HCT116 (cell line): ENCODE results near the gene ANAPC4. TPM values are rescaled to one million over a fixed set of nuclear protein-coding genes. Genes with fewer than 3 reads are reported as not detected.

Experiments
- ATAC-seq: fragments of 200-7000 bp; cut with Tn5 transposase; 2 replicates; pipeline ENCODE4 v1.9.1; 2020; ENCODE audit warnings: mild to moderate bottlenecking, moderate library complexity
- BruUV-seq: library from RNA; stranded (reverse); fragments of 400-500 nt; replicated peaks from 2 replicates; lab custom pipeline; 2021; lab: Mats Ljungman, UMichigan
- CTCF ChIA-PET: fragments of 300-600 bp; sonication (Branson Sonifier 250); formaldehyde crosslinking; loops from one replicate; lab custom pipeline; 2021; ENCODE audit warnings: antibody characterized with exemption; lab: Charles Lee
- POLR2A ChIA-PET: fragments of 300-600, 350-600 bp; sonication (Branson Sonifier 250); formaldehyde crosslinking; loops from one replicate; lab custom pipeline; 2021; ENCODE audit warnings: antibody characterized with exemption; lab: Charles Lee
- RAD21 ChIA-PET, 2 experiments: fragments of 300-600 bp; sonication (Branson Sonifier 250); formaldehyde crosslinking; loops; one replicate each; lab custom pipeline; 2023; ENCODE audit warnings: low total read pairs in 2 of 2; ENCODE audit not compliant: uncharacterized antibody in 2 of 2, unreplicated experiment in 2 of 2, low non-redundant PET in 1 of 2; lab: Charles Lee
- DNase-seq: peaks from one replicate; pipeline ENCODE4 v3.0.0-alpha.2; 2010; ENCODE audit warnings: low read depth, low spot score
- H2AFZ ChIP-seq: fragments of 200-600 bp; shearing (Covaris generic), sonication (generic); 2 replicates; pipeline ENCODE4 v1.6.1; 2017; ENCODE audit warnings: low read depth, mixed run types, mixed read lengths, antibody characterized with exemption, low read length; ENCODE audit not compliant: poor library complexity, severe bottlenecking
- H3K27ac ChIP-seq: 2 replicates; pipeline ENCODE4 v1.5.1; 2012; ENCODE audit warnings: low read depth, low read length
- H3K27me3 ChIP-seq: fragments of 200-600 bp; sonication (generic); 2 replicates; pipeline ENCODE4 v1.6.1; 2016; ENCODE audit warnings: mixed run types, low read length, mixed read lengths; ENCODE audit not compliant: insufficient read depth
- H3K36me3 ChIP-seq, 2 experiments: fragments of 200-500 bp in 1 of 2; fragments of 200-600 bp in 1 of 2; sonication (Bioruptor generic) in 1 of 2; sonication (generic) in 1 of 2; 2 replicates each; pipeline versions ENCODE4 v1.5.1 to v1.6.1; 2014 to 2016; ENCODE audit warnings: low read length in 2 of 2, inconsistent platforms in 1 of 2, mixed read lengths in 1 of 2, mixed run types in 1 of 2; ENCODE audit not compliant: insufficient read depth in 2 of 2, control insufficient read depth in 1 of 2
- H3K4me1 ChIP-seq, 2 experiments: fragments of 200-600 bp in 1 of 2; sonication (generic) in 1 of 2; 2 replicates each; pipeline versions ENCODE4 v1.5.1 to v1.6.1; 2012 to 2017; ENCODE audit warnings: low read length in 2 of 2, inconsistent platforms in 1 of 2, mild to moderate bottlenecking in 1 of 2, mixed read lengths in 1 of 2, mixed run types in 1 of 2, moderate library complexity in 1 of 2; ENCODE audit not compliant: insufficient read depth in 2 of 2, control insufficient read depth in 1 of 2
- H3K4me2 ChIP-seq: fragments of 200-600 bp; sonication (generic); 2 replicates; pipeline ENCODE4 v1.6.1; 2017; ENCODE audit warnings: mixed run types, low read length, mixed read lengths
- H3K4me3 ChIP-seq, 2 experiments: fragments of 200-600 bp in 1 of 2; sonication (generic) in 1 of 2; replicated peaks in 1 of 2; 2 replicates each; pipeline ENCODE4 v1.5.1; 2011 to 2016; ENCODE audit warnings: low read length in 2 of 2, control low read depth in 1 of 2, low read depth in 1 of 2, mild to moderate bottlenecking in 1 of 2, mixed read lengths in 1 of 2, mixed run types in 1 of 2
- H3K79me2 ChIP-seq: fragments of 200-600 bp; sonication (generic); 2 replicates; pipeline ENCODE4 v1.6.1; 2017; ENCODE audit warnings: mild to moderate bottlenecking, mixed run types, low read length, moderate library complexity, mixed read lengths; ENCODE audit not compliant: insufficient read depth
- H3K9ac ChIP-seq: fragments of 200-600 bp; sonication (generic); 2 replicates; pipeline ENCODE4 v1.6.1; 2016; ENCODE audit warnings: low read length, mixed read lengths
- H3K9me2 ChIP-seq: fragments of 200-600 bp; sonication (generic), shearing (Covaris generic); 2 replicates; pipeline ENCODE4 v1.6.1; 2017; ENCODE audit warnings: mixed run types, mild to moderate bottlenecking, moderate library complexity; ENCODE audit not compliant: insufficient read depth
- H3K9me3 ChIP-seq, 2 experiments: fragments of 200-500 bp in 1 of 2; fragments of 200-600 bp in 1 of 2; sonication (Bioruptor generic) in 1 of 2; sonication (generic) in 1 of 2; 2 replicates each; pipeline ENCODE4 v1.6.1; 2014 to 2017; ENCODE audit warnings: low read length in 2 of 2, mixed read lengths in 2 of 2, inconsistent platforms in 1 of 2, low read depth in 1 of 2, mild to moderate bottlenecking in 1 of 2, mixed run types in 1 of 2, moderate library complexity in 1 of 2; ENCODE audit not compliant: control insufficient read depth in 1 of 2, insufficient read depth in 1 of 2
- H4K20me1 ChIP-seq: fragments of 200-600 bp; sonication (generic), shearing (Covaris generic); 2 replicates; pipeline ENCODE4 v1.6.1; 2017; ENCODE audit warnings: mixed run types, mild to moderate bottlenecking, moderate library complexity; ENCODE audit not compliant: insufficient read depth
- CEBPB ChIP-seq: IDR thresholded peaks from 2 replicates; pipeline ENCODE4 v1.6.1; 2012; ENCODE audit warnings: low read depth
- EGR1 ChIP-seq: IDR thresholded peaks from 2 replicates; pipeline ENCODE4 v1.6.1; 2012; ENCODE audit warnings: low read depth
- ELF1 ChIP-seq: IDR thresholded peaks from 2 replicates; pipeline ENCODE4 v1.6.1; 2012; ENCODE audit warnings: low read depth, borderline replicate concordance
- EZH2phosphoT487 ChIP-seq: fragments of 200-600 bp; IDR thresholded peaks from 2 replicates; pipeline ENCODE4 v1.6.1; 2018; ENCODE audit warnings: antibody characterized with exemption, borderline replicate concordance
- JUND ChIP-seq: IDR thresholded peaks from 2 replicates; pipeline ENCODE4 v1.6.1; 2012
- POLR2A ChIP-seq: IDR thresholded peaks from 2 replicates; pipeline ENCODE4 v1.7.0; 2011; ENCODE audit warnings: borderline replicate concordance; ENCODE audit not compliant: insufficient read depth, insufficient read length; ENCODE audit errors: extremely low read depth
- POLR2AphosphoS5 ChIP-seq: IDR thresholded peaks from 2 replicates; pipeline ENCODE4 v1.6.1; 2011; ENCODE audit warnings: mild to moderate bottlenecking, low read depth, low read length, moderate library complexity
- RAD21 ChIP-seq: IDR thresholded peaks from 2 replicates; pipeline ENCODE4 v1.6.1; 2012; ENCODE audit warnings: low read depth, mild to moderate bottlenecking
- REST ChIP-seq: IDR thresholded peaks from 2 replicates; pipeline ENCODE4 v1.6.1; 2012; ENCODE audit warnings: low read depth
- SIN3A ChIP-seq: IDR thresholded peaks from 2 replicates; pipeline ENCODE4 v1.6.1; 2012; ENCODE audit warnings: low read depth
- SRF ChIP-seq: IDR thresholded peaks from 2 replicates; pipeline ENCODE4 v1.6.1; 2012; ENCODE audit warnings: low read depth
- TCF7L2 ChIP-seq: IDR thresholded peaks from 2 replicates; pipeline ENCODE4 v1.7.0; 2011; ENCODE audit warnings: borderline replicate concordance, inconsistent platforms; ENCODE audit not compliant: insufficient read depth, insufficient read length; ENCODE audit errors: extremely low read depth
- intact Hi-C: fragments of 100-400 bp; cut with micrococcal nuclease; formaldehyde crosslinking; loops from 2 replicates; pipeline ENCODE4 v1.10.0; 2022
- total RNA-seq: library from RNA; stranded (reverse); gene quantifications from one replicate; pipeline ENCODE4 v1.2.1, GENCODE V29; 2021; ENCODE audit not compliant: unreplicated experiment
- TF ChIP-seq, protein P1 (sequence below), 3 experiments: fragments of 200-600 bp in 1 of 3; sonication (generic) in 1 of 3; IDR thresholded peaks in 2 of 3; conservative IDR thresholded peaks in 1 of 3; 2 replicates each; pipeline ENCODE4 v1.5.1; 2012 to 2017; ENCODE audit warnings: low read depth in 2 of 3, low read length in 2 of 3, antibody characterized with exemption in 1 of 3, borderline replicate concordance in 1 of 3, control low read depth in 1 of 3, mild to moderate bottlenecking in 1 of 3, mixed read lengths in 1 of 3, mixed run types in 1 of 3, moderate library complexity in 1 of 3; ENCODE audit not compliant: insufficient read depth in 1 of 3

The ANAPC4 gene
- total RNA-seq, 1 experiment from 2014 or later = 29.2 TPM

DNA sequence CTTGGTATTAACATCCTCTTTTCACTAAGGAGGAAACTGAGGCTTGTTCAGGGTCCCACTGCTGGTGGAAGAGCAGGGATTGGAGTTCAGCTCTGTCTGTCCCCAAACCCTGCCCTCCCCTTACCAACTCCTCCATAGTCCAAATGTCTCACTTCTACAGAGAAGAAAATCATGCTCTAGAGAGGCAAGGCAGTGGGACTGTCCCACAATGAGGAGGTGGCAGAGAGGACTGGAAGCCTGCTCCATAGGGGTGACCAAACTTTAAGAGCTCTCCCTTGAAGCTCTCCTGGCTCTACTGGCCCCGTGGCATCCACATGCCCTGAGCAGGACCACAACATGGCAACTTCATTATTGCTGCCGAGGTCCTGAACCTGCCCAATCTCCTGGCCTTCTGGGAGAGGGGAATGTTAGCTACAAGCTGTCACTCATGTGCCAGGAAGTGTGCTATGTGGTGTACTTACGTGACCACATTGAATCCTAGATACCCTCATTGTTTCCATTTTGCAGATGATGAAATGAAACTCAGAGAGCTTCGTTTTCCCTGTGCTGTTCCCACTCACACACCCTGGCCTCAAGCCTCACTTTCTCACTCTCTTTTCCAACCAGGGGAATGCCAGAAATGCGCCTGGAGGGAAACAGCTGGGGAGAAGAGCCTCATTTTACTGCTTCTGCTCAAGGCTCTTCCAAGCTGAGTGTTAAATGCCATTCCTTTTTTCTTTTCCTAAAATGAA, 71.5 kb downstream of the ANAPC4 start:
- RAD21 ChIA-PET = no interaction called here
- Histone ChIP-seq H4K20me1 (no peaks in the 10 kb centered on the region), H3K9ac (no peak overlapping the region), H3K4me1 (no peaks in the 10 kb centered on the region), H3K27ac (no peak overlapping the region), H3K4me3 (no peak overlapping the region), H3K4me2 (no peak overlapping the region), H3K79me2 (no peaks in the 10 kb centered on the region), H2AFZ (no peak overlapping the region), H3K27me3 (no peaks in the 10 kb centered on the region), H3K9me2 (no peaks in the 10 kb centered on the region), H3K9me3 (no peaks in the 10 kb centered on the region), H3K36me3 (no peaks in the 10 kb centered on the region)
- POLR2A ChIA-PET = no interaction called here
- no TSS peak for BruUV-seq
- CTCF ChIA-PET = interaction anchor here (1.0 kb wide), 1 partner anchor 9 kb away, joined by 4 read pairs; no protein-coding TSS in a partner anchor
- no peak for DNase-seq
- intact Hi-C loops = no loop called here
- ATAC-seq = no peak
- TF ChIP-seq RAD21 = no peak
- TF ChIP-seq POLR2AphosphoS5 = no peak

DNA sequence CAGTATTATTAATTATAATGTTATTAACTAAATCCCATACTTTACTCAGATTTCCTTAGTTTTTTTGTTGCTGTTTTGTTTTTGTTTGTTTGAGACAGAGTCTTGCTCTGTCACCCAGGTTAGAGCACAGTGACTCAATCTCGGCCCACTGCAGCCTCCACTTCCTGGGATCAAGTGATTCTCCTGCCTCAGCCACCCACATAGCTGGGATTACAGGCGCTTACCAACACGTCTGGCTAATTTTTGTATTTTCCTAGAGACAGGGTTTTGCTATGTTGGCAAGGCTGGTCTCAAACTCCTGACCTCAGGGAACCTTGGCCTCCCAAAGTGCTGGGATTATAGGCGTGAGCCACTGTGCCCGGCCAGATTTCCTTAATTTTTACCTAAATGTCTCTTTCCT, 72.2 kb downstream of the ANAPC4 start:
- CTCF ChIA-PET = no interaction called here
- RAD21 ChIA-PET = no interaction called here
- no peak overlapping the region for H3K4me2 ChIP-seq
- H3K79me2 ChIP-seq = no peaks in the 10 kb centered on the region
- H3K27ac ChIP-seq = no peak overlapping the region
- no peak overlapping the region for H2AFZ ChIP-seq
- no peaks in the 10 kb centered on the region for H4K20me1 ChIP-seq
- H3K36me3 ChIP-seq = no peaks in the 10 kb centered on the region
- H3K9me2 ChIP-seq = no peaks in the 10 kb centered on the region
- ATAC-seq = no peak
- intact Hi-C loops = no loop called here
- no peaks in the 10 kb centered on the region for H3K4me1 ChIP-seq
- H3K27me3 ChIP-seq = no peaks in the 10 kb centered on the region
- no peaks in the 10 kb centered on the region for H3K9me3 ChIP-seq
- BruUV-seq = no TSS peak
- DNase-seq = no peak
- POLR2A ChIA-PET = no interaction called here
- no peak overlapping the region for H3K9ac ChIP-seq
- no peak overlapping the region for H3K4me3 ChIP-seq
- TF ChIP-seq REST (no peak), EGR1 (no peak), POLR2A (no peak), POLR2AphosphoS5 (no peak), SRF (no peak), SIN3A (no peak), ELF1 (no peak), CEBPB (no peak), EZH2phosphoT487 (no peak), JUND (no peak), TCF7L2 (no peak)
- TF ChIP-seq, protein P1, sequence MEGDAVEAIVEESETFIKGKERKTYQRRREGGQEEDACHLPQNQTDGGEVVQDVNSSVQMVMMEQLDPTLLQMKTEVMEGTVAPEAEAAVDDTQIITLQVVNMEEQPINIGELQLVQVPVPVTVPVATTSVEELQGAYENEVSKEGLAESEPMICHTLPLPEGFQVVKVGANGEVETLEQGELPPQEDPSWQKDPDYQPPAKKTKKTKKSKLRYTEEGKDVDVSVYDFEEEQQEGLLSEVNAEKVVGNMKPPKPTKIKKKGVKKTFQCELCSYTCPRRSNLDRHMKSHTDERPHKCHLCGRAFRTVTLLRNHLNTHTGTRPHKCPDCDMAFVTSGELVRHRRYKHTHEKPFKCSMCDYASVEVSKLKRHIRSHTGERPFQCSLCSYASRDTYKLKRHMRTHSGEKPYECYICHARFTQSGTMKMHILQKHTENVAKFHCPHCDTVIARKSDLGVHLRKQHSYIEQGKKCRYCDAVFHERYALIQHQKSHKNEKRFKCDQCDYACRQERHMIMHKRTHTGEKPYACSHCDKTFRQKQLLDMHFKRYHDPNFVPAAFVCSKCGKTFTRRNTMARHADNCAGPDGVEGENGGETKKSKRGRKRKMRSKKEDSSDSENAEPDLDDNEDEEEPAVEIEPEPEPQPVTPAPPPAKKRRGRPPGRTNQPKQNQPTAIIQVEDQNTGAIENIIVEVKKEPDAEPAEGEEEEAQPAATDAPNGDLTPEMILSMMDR (IDR thresholded peaks at IDR 0.05 in 2 of 3, conservative IDR thresholded peaks at IDR 0.05 in 1 of 3; ENCODE audit: borderline replicate concordance in 1 of 3, insufficient read depth in 1 of 3, low read depth in 2 of 3, low read length in 2 of 3) = no peak
